ENCODE data around the gene ZNF662. TPM values are rescaled to one million over a fixed set of nuclear protein-coding genes. Genes with fewer than 3 reads are reported as not detected.
A peak's percentile ranks its signal among the peaks of the same experiment; 100 is the strongest.

The ZNF662 gene
- total and polyA plus RNA-seq, 2 of the 13 experiments (the other 11 are each of a cell fraction or from before 2014, with no cell fraction given): not detected

DNA sequence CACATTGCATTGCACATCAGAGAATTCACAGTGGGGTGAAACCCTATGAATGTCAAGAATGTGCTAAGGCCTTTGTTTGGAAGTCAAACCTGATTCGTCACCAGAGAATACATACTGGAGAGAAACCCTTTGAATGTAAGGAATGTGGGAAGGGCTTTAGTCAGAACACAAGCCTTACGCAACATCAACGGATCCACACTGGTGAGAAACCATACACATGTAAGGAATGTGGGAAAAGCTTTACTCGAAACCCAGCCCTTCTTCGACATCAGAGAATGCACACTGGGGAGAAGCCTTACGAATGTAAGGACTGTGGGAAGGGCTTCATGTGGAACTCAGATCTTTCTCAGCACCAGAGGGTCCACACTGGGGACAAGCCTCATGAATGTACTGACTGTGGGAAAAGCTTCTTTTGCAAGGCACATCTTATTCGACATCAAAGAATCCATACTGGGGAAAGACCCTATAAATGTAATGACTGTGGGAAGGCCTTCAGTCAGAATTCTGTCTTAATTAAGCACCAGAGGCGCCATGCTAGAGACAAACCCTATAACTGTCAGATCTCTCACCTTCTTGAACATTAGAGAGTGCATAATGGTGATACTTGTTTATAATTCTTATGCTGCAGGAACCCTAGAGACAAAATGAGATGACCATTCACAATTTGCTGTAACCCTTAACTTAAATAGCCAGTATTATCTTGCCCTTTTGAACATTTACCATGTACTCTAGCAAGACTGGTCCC lies 9.0 kb downstream of the ZNF662 start (continued):
- TF ChIP-seq AHDC1 (CRISPR knock-in tag; IDR thresholded peaks at IDR 0.05; ENCODE audit: borderline replicate concordance): no peak
- TF ChIP-seq, protein P1, sequence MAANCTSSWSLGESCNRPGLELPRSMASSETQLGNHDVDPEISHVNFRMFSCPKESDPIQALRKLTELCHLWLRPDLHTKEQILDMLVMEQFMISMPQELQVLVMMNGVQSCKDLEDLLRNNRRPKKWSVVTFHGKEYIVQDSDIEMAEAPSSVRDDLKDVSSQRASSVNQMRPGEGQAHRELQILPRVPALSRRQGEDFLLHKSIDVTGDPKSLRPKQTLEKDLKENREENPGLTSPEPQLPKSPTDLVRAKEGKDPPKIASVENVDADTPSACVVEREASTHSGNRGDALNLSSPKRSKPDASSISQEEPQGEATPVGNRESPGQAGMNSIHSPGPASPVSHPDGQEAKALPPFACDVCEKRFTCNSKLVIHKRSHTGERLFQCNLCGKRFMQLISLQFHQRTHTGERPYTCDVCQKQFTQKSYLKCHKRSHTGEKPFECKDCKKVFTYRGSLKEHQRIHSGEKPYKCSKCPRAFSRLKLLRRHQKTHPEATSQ (CRISPR knock-in tag; IDR thresholded peaks at IDR 0.05; ENCODE audit: borderline replicate concordance): no peak
- no peak for TF ChIP-seq ZNF629 (CRISPR knock-in tag; conservative IDR thresholded peaks at IDR 0.05)
- no peak for TF ChIP-seq MXI1 (IDR thresholded peaks at IDR 0.05; ENCODE audit: borderline replicate concordance, low read depth, low read length)
- TF ChIP-seq ZMYM3 (CRISPR knock-in tag; IDR thresholded peaks at IDR 0.05): no peak
- TF ChIP-seq NR2F6 (IDR thresholded peaks at IDR 0.05): no peak
- TF ChIP-seq NR2F6 (CRISPR knock-in tag; IDR thresholded peaks at IDR 0.05): 0 out of 2 replicates have a peak, but pooled peaks have one; percentile 8
- TF ChIP-seq FOXA3 (CRISPR knock-in tag; IDR thresholded peaks at IDR 0.05): peak; percentile 58; the same call in 1 of the 2 replicates
- TF ChIP-seq ZNF816 (CRISPR knock-in tag; IDR thresholded peaks at IDR 0.05; ENCODE audit: borderline replicate concordance): no peak
- TF ChIP-seq HOXA9 (CRISPR knock-in tag; IDR thresholded peaks at IDR 0.05; ENCODE audit: borderline replicate concordance): no peak
- peak; percentile 30; the same call in 1 of the 2 replicates for TF ChIP-seq HNF4A (CRISPR knock-in tag; IDR thresholded peaks at IDR 0.05)
- no peak for TF ChIP-seq ZBTB46 (CRISPR knock-in tag; IDR thresholded peaks at IDR 0.05; ENCODE audit: borderline replicate concordance)
- no peak for TF ChIP-seq ZNF331 (CRISPR knock-in tag; IDR thresholded peaks at IDR 0.05)
- 0 out of 2 replicates have a peak, but pooled peaks have one; percentile 26 for TF ChIP-seq ZFP90 (CRISPR knock-in tag; IDR thresholded peaks at IDR 0.05; ENCODE audit: borderline replicate concordance)
- TF ChIP-seq SSRP1 (CRISPR knock-in tag; IDR thresholded peaks at IDR 0.05): no peak
- no peak for TF ChIP-seq ZNF616 (CRISPR knock-in tag; IDR thresholded peaks at IDR 0.05; ENCODE audit: low read depth)
